Measurements from ENCODE around the gene NMNAT2. TPM values are rescaled to one million over a fixed set of nuclear protein-coding genes. Genes with fewer than 3 reads are reported as not detected.

The NMNAT2 gene
- polyA plus RNA-seq, 3 donors = 0.22 to 0.43 TPM; not detected in 1

DNA sequence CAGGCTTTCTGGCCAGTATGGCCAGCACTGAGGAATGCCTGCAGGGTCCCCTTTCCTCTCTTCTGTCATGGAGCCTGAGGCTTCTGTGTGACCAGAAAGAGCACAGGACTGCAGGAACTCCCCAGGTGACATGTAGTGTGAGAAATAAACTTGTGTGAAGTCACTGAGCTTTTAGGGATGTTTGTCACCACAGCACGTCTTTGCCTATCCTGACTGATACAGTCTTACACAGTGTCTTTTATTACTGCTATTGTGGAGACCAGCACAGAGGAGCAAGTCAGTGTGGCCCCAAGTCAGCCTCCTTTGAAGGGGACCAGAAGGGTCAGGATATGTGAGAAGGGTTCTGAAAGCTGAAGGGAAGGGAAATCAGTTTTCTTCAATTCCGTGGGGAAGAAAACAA, 129.6 kb downstream of the NMNAT2 start:
- Mint-ChIP-seq H3K27me3 (ENCODE audit: low read depth in 3 of 3) (peaks cover 0 to 2% (median 2%) of the 10 kb centered on the region in 3 donors), H3K4me1 (no peaks in the 10 kb centered on the region), H3K9me3 (peaks cover 0 to 3% (median 0%) of the 10 kb centered on the region in 7 donors), H3K27ac (no peak overlapping the region), H3K36me3 (no peaks in the 10 kb centered on the region), H3K4me3 (no peak overlapping the region)
- intact Hi-C loops (cut with micrococcal nuclease) = loop anchor here in 1 of 2 donors (10.0 kb wide), 1 partner anchor 256 kb away; no protein-coding TSS in a partner anchor
- Histone ChIP-seq H3K4me2 (replicated peaks; ENCODE audit: extremely low read depth, low read length, poor library complexity, severe bottlenecking) (no peak overlapping the region), H3K27me3 (ENCODE audit: control insufficient read depth in 2 of 2, insufficient read depth in 2 of 2, low read length in 2 of 2) (no peaks in the 10 kb centered on the region), H3K9ac (ENCODE audit: insufficient read depth, low read length, poor library complexity, severe bottlenecking) (no peak overlapping the region), H3K36me3 (replicated peaks in 1 of 2; ENCODE audit: control insufficient read depth in 1 of 2, insufficient read depth in 2 of 2, low read length in 2 of 2) (no peaks in the 10 kb centered on the region), H4K20me1 (ENCODE audit: insufficient read depth, low read length) (no peaks in the 10 kb centered on the region), H3K9me3 (replicated peaks in 1 of 2; ENCODE audit: control insufficient read depth in 1 of 2, insufficient read depth in 1 of 2, low read length in 2 of 2) (peaks cover 0 to 7% of the 10 kb centered on the region in 2 donors), H3K27ac (ENCODE audit: low read depth in 1 of 2, low read length in 2 of 2) (no peak overlapping the region), H3K79me2 (ENCODE audit: insufficient read depth, low read length) (no peaks in the 10 kb centered on the region), H3K4me1 (ENCODE audit: control insufficient read depth in 1 of 2, insufficient read depth in 2 of 2, low read length in 2 of 2) (no peaks in the 10 kb centered on the region), H2AFZ (ENCODE audit: insufficient read depth, low read depth, low read length, poor library complexity, severe bottlenecking) (no peak overlapping the region), H3K4me3 (replicated peaks in 1 of 3; ENCODE audit: low read depth in 2 of 3, low read length in 3 of 3) (no peak overlapping the region)
- 100% methylated on average over 1 of the region's 2 CpGs for WGBS (ENCODE audit: insufficient coverage)
- no peak for DNase-seq
- no peak for TF ChIP-seq CTCF (IDR thresholded peaks at IDR 0.05)

- WGBS (ENCODE audit: insufficient coverage) = 100% methylated on average over 3 of the region's 5 CpGs
- TF ChIP-seq CTCF (IDR thresholded peaks at IDR 0.05) = no peak
- Histone ChIP-seq H3K36me3 (replicated peaks in 1 of 2; ENCODE audit: control insufficient read depth in 1 of 2, insufficient read depth in 2 of 2, low read length in 2 of 2) (no peaks in the 10 kb centered on the region), H3K4me3 (replicated peaks in 1 of 3; ENCODE audit: low read depth in 2 of 3, low read length in 3 of 3) (no peak overlapping the region), H3K9ac (ENCODE audit: insufficient read depth, low read length, poor library complexity, severe bottlenecking) (no peak overlapping the region), H3K27ac (ENCODE audit: low read depth in 1 of 2, low read length in 2 of 2) (no peak overlapping the region), H2AFZ (ENCODE audit: insufficient read depth, low read depth, low read length, poor library complexity, severe bottlenecking) (no peak overlapping the region), H3K27me3 (ENCODE audit: control insufficient read depth in 2 of 2, insufficient read depth in 2 of 2, low read length in 2 of 2) (no peaks in the 10 kb centered on the region), H3K9me3 (replicated peaks in 1 of 2; ENCODE audit: control insufficient read depth in 1 of 2, insufficient read depth in 1 of 2, low read length in 2 of 2) (peaks cover 0 to 7% of the 10 kb centered on the region in 2 donors), H4K20me1 (ENCODE audit: insufficient read depth, low read length) (no peaks in the 10 kb centered on the region), H3K79me2 (ENCODE audit: insufficient read depth, low read length) (no peaks in the 10 kb centered on the region), H3K4me1 (ENCODE audit: control insufficient read depth in 1 of 2, insufficient read depth in 2 of 2, low read length in 2 of 2) (no peaks in the 10 kb centered on the region), H3K4me2 (replicated peaks; ENCODE audit: extremely low read depth, low read length, poor library complexity, severe bottlenecking) (no peak overlapping the region)
- Mint-ChIP-seq H3K36me3 (no peaks in the 10 kb centered on the region), H3K27ac (no peak overlapping the region), H3K9me3 (peaks cover 0 to 3% (median 0%) of the 10 kb centered on the region in 7 donors), H3K27me3 (ENCODE audit: low read depth in 3 of 3) (peaks cover 0 to 2% (median 2%) of the 10 kb centered on the region in 3 donors), H3K4me3 (no peak overlapping the region), H3K4me1 (no peaks in the 10 kb centered on the region)
- intact Hi-C loops (cut with micrococcal nuclease) = loop anchor here in 1 of 2 donors (10.0 kb wide), 1 partner anchor 258 kb away; no protein-coding TSS in a partner anchor
- no peak for DNase-seq
Observed at GRCh38 chr1:183287191-183287675, 130.9 kb downstream of the NMNAT2 start.

All from CD14-positive monocyte (primary cell).